Kidney (tissue), 14 donors: ENCODE data around the gene TMEM132C. TPM values are rescaled to one million over a fixed set of nuclear protein-coding genes. Genes with fewer than 3 reads are reported as not detected.

Experiments used
- DNase-seq, 5 donors: peaks; one replicate each; pipeline ENCODE4 v3.0.0-alpha.2; 2013 to 2020
- FAIRE-seq: peaks from 2 replicates; lab custom pipeline; 2012; peaks lifted over from hg19 to GRCh38; lab: Jason Lieb, UNC
- H3K27ac ChIP-seq, 2 donors: one replicate each; pipeline ENCODE4 v1.7.0; 2013; ENCODE audit warnings: low read depth in 2 of 2, low read length in 2 of 2, inconsistent platforms in 1 of 2
- H3K27me3 ChIP-seq: one replicate; pipeline ENCODE4 v1.7.1; 2013; ENCODE audit warnings: low read length, inconsistent platforms; ENCODE audit not compliant: control insufficient read depth, insufficient read depth
- H3K36me3 ChIP-seq, 3 donors: one replicate each; pipeline versions ENCODE4 v1.7.0 to v1.7.1; 2013; ENCODE audit warnings: low read length in 3 of 3, control low read depth in 1 of 3, inconsistent platforms in 1 of 3; ENCODE audit not compliant: insufficient read depth in 3 of 3, control insufficient read depth in 2 of 3
- H3K4me1 ChIP-seq, 3 donors: one replicate each; pipeline versions ENCODE4 v1.7.0 to v1.7.1; 2013; ENCODE audit warnings: low read length in 3 of 3, inconsistent platforms in 1 of 3, low read depth in 1 of 3; ENCODE audit not compliant: control insufficient read depth in 2 of 3, insufficient read depth in 2 of 3
- H3K4me3 ChIP-seq, 3 donors: one replicate each; pipeline versions ENCODE4 v1.7.0 to v1.8.1; 2013; ENCODE audit warnings: low read length in 3 of 3, control low read depth in 1 of 3, inconsistent platforms in 1 of 3
- H3K9ac ChIP-seq, 3 donors: one replicate each; pipeline versions ENCODE4 v1.7.0 to v1.7.1; 2013; ENCODE audit warnings: low read length in 3 of 3, control low read depth in 1 of 3, inconsistent platforms in 1 of 3
- H3K9me3 ChIP-seq, 3 donors: one replicate each; pipeline versions ENCODE4 v1.7.0 to v1.7.1; 2013; ENCODE audit warnings: low read length in 3 of 3, control low read depth in 1 of 3, inconsistent platforms in 1 of 3; ENCODE audit not compliant: control insufficient read depth in 2 of 3, insufficient read depth in 1 of 3
- intact Hi-C: fragments of 100-400 bp; cut with DNase I; formaldehyde crosslinking; loops from one replicate; pipeline ENCODE4 v1.11.1; 2022
- polyA plus RNA-seq: library from polyadenylated mRNA; stranded (reverse); fragments of 350-450 nt; fragmentation: Illumina TruSeq; extraction: RNeasy Lipid Tissue Mini Kit (QIAGEN cat#74804); gene quantifications from one replicate; pipeline ENCODE4 v1.2.3, GENCODE V29; 2014; ENCODE audit warnings: low read depth, low replicate concordance; ENCODE audit not compliant: insufficient read depth
- total RNA-seq: library from RNA; stranded (reverse); fragmentation: NEBNext Ultra II Directional; extraction: Animal tissue kit (Norgen Biotek cat#: 25700); gene quantifications from one replicate; pipeline ENCODE4 v1.2.1, GENCODE V29; 2021
- TF ChIP-seq, protein P1 (sequence below): IDR thresholded peaks from 3 replicates; pipeline ENCODE4 v1.5.1; 2012; ENCODE audit warnings: mild to moderate bottlenecking, moderate library complexity, borderline replicate concordance; ENCODE audit not compliant: insufficient read depth; ENCODE audit errors: extremely low read depth
- donor health status: control.
- donor health status: control.
- donor health status: control.
- donor health status: control.
- donor health status: control.
- donor health status: DM: yes; HTN: yes; CAD: no.
- donor health status: Normal renal cell carcinoma (clear cell type).

TMEM132C gene
- total and polyA plus RNA-seq, 2 donors from 2014 or later: 0.28 to 0.75 TPM

GRCh38 chr12:128326406-128326805 is 59.4 kb downstream of the TMEM132C start:
- intact Hi-C loops: no loop called here
- no peak overlapping the region for H3K4me3 ChIP-seq
- no peak overlapping the region for H3K27ac ChIP-seq
- DNase-seq: peak in 1 of 5 donors; percentile 13
- H3K36me3 ChIP-seq: no peaks in the 10 kb centered on the region
- no peaks in the 10 kb centered on the region for H3K4me1 ChIP-seq
- TF ChIP-seq, protein P1, sequence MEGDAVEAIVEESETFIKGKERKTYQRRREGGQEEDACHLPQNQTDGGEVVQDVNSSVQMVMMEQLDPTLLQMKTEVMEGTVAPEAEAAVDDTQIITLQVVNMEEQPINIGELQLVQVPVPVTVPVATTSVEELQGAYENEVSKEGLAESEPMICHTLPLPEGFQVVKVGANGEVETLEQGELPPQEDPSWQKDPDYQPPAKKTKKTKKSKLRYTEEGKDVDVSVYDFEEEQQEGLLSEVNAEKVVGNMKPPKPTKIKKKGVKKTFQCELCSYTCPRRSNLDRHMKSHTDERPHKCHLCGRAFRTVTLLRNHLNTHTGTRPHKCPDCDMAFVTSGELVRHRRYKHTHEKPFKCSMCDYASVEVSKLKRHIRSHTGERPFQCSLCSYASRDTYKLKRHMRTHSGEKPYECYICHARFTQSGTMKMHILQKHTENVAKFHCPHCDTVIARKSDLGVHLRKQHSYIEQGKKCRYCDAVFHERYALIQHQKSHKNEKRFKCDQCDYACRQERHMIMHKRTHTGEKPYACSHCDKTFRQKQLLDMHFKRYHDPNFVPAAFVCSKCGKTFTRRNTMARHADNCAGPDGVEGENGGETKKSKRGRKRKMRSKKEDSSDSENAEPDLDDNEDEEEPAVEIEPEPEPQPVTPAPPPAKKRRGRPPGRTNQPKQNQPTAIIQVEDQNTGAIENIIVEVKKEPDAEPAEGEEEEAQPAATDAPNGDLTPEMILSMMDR: no peak
- H3K27me3 ChIP-seq: no peaks in the 10 kb centered on the region
- H3K9ac ChIP-seq: no peak overlapping the region
- peaks cover 0 to 9% (median 2%) of the 10 kb centered on the region in 3 donors for H3K9me3 ChIP-seq
- FAIRE-seq: no peak

DNA sequence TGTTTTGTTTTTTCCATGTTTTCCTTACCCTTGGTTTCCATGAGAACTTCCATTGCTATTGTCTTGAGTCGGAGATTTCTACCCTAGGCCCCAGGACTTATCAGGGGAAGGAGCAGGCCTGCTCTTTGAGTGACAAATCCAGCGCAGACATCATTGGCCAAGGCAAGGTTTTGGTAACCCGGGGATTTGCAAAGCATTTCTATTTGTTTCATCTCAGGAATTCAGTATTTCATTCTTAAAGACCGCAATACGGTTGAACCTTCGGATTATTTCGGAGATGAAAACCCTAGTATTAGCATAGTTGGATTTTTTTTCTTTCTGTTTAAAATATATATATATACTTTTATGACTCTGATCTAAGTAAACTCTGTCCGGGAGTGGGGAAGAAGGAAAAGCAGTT is 62.0 kb downstream of the TMEM132C start:
- Histone ChIP-seq H3K36me3 (no peaks in the 10 kb centered on the region), H3K27ac (no peak overlapping the region), H3K4me1 (peaks cover 0 to 2% (median 0%) of the 10 kb centered on the region in 3 donors), H3K9ac (no peak overlapping the region), H3K4me3 (no peak overlapping the region), H3K27me3 (no peaks in the 10 kb centered on the region), H3K9me3 (peaks cover 0 to 3% (median 0%) of the 10 kb centered on the region in 3 donors)
- FAIRE-seq (no peak), DNase-seq (no peak)
- intact Hi-C loops: no loop called here
- TF ChIP-seq, protein P1: no peak

DNA sequence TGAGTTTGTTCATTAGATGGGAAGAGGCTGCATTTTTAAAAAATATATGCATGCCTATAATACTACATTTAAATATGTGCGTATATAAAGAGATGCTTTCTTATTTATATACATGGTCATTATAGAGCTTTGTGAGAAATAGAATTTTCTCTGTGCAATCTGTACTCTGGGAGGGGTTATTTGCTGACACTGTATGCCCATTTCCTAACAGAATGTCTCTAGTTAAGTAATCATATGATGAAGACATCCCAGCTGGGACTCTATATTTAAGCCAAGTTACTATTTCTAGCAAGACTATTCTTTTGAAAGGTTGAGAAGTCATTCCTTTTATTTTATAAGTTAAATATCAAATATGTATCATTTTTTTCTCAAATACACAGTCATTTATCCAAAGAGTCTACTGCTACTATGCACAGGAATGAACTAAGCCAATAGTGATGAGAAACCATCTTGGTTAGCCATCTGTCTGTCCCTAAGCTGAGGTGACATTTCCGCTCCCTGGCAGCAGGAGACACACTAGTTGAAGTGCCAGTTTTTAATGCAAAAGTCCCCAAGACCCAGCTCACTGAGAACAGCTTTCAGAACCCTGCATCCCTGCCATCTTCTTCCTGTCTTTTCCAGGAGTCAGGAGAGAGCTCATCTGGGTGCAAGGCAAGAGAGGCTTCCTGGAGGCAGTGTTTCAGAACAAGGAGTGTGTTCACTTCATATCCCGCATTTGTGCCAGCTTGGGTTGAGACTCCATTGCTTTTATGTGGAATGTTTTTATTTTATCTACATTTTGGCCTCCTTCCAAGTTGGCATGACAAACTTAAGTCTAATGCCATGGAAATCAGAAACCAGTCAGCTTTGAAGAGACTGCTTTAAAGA is 69.5 kb downstream of the TMEM132C start:
- peak in 1 of 5 donors; percentile 19 for DNase-seq
- Histone ChIP-seq H3K4me1 (peaks cover 0 to 3% (median 2%) of the 10 kb centered on the region in 3 donors), H3K4me3 (no peak overlapping the region), H3K9ac (no peak overlapping the region), H3K36me3 (no peaks in the 10 kb centered on the region), H3K27me3 (no peaks in the 10 kb centered on the region), H3K27ac (no peak overlapping the region), H3K9me3 (peaks cover 0 to 3% (median 0%) of the 10 kb centered on the region in 3 donors)
- TF ChIP-seq, protein P1: no peak
- intact Hi-C loops: no loop called here
- FAIRE-seq: no peak
